B cell (primary cell): ENCODE results near the gene PCSK4. TPM values are rescaled to one million over a fixed set of nuclear protein-coding genes. Genes with fewer than 3 reads are reported as not detected.

ENCODE experiments used
- ATAC-seq: fragments of 200-7000 bp; cut with Tn5 transposase; one replicate; pipeline ENCODE4 v1.10.0; 2021; ENCODE audit warnings: low read depth, mild to moderate bottlenecking, moderate number of reproducible peaks, moderate library complexity
- CTCF ChIA-PET: fragments of 350-600 bp; sonication (Branson Sonifier 250); formaldehyde crosslinking; loops from one replicate; lab custom pipeline; 2021; ENCODE audit warnings: antibody characterized with exemption, inconsistent platforms; lab: Charles Lee
- POLR2A ChIA-PET: fragments of 350-600 bp; sonication (Branson Sonifier 250); formaldehyde crosslinking; loops from one replicate; lab custom pipeline; 2021; ENCODE audit warnings: antibody characterized with exemption; lab: Charles Lee
- DNase-seq: peaks from one replicate; pipeline ENCODE4 v3.0.0; 2013
- H2AFZ ChIP-seq: 2 replicates; pipeline ENCODE4 v1.6.1; 2012; ENCODE audit warnings: mild to moderate bottlenecking, low read depth, low read length; ENCODE audit not compliant: insufficient read depth, poor library complexity, severe bottlenecking
- H3K27ac ChIP-seq, 2 donors: 1 replicate in 1 of 2; 2 replicates in 1 of 2; pipeline ENCODE4 v1.5.1; 2012 to 2013; ENCODE audit warnings: low read length in 2 of 2, mild to moderate bottlenecking in 2 of 2, moderate library complexity in 1 of 2
- H3K27me3 ChIP-seq, 4 experiments: fragments of 200-600 bp in 1 of 4; sonication (generic) in 1 of 4; replicated peaks in 1 of 4; 1 replicate in 2 of 4; 2 replicates in 2 of 4; pipeline versions ENCODE4 v1.6.1 to v1.7.0; 2013 to 2016; ENCODE audit warnings: low read length in 3 of 4, mild to moderate bottlenecking in 2 of 4, mixed read lengths in 1 of 4, moderate library complexity in 1 of 4; ENCODE audit not compliant: insufficient read depth in 4 of 4, control insufficient read depth in 3 of 4; ENCODE audit errors: control extremely low read depth in 1 of 4
- H3K36me3 ChIP-seq, 2 experiments: replicated peaks in 1 of 2; 1 replicate in 1 of 2; 2 replicates in 1 of 2; pipeline versions ENCODE4 v1.6.1 to v1.7.1; 2013; ENCODE audit warnings: low read length in 1 of 2; ENCODE audit not compliant: insufficient read depth in 2 of 2, control insufficient read depth in 1 of 2; ENCODE audit errors: control extremely low read depth in 1 of 2, extremely low read depth in 1 of 2
- H3K4me1 ChIP-seq, 2 donors: fragments of 200-600 bp in 1 of 2; sonication (generic) in 1 of 2; 1 replicate in 1 of 2; 2 replicates in 1 of 2; pipeline versions ENCODE4 v1.5.1 to v1.6.1; 2013 to 2017; ENCODE audit warnings: low read length in 2 of 2; ENCODE audit not compliant: control insufficient read depth in 2 of 2, insufficient read depth in 2 of 2
- H3K4me2 ChIP-seq: replicated peaks from 2 replicates; pipeline ENCODE3; 2012; ENCODE audit warnings: mild to moderate bottlenecking, low read depth, low read length; ENCODE audit not compliant: poor library complexity, severe bottlenecking
- H3K4me3 ChIP-seq, 5 experiments: fragments of 200-600 bp in 1 of 5; sonication (generic) in 1 of 5; 1 replicate in 3 of 5; 2 replicates in 2 of 5; pipeline versions ENCODE4 v1.5.1 to v1.7.0; 2011 to 2016; ENCODE audit warnings: low read length in 4 of 5, mild to moderate bottlenecking in 4 of 5, low read depth in 2 of 5, control low read depth in 1 of 5, moderate library complexity in 1 of 5; ENCODE audit not compliant: insufficient read depth in 1 of 5; ENCODE audit errors: control extremely low read depth in 1 of 5, extremely low read depth in 1 of 5
- H3K79me2 ChIP-seq: fragments of 200-600 bp; sonication (generic); one replicate; pipeline ENCODE4 v1.6.0; 2016; ENCODE audit warnings: low read length; ENCODE audit not compliant: control insufficient read depth, insufficient read depth
- H3K9ac ChIP-seq: fragments of 200-600 bp; sonication (generic); 2 replicates; pipeline ENCODE4 v1.6.1; 2017; ENCODE audit warnings: mild to moderate bottlenecking, low read length, moderate library complexity
- H3K9me3 ChIP-seq, 3 donors: one replicate each; pipeline versions ENCODE4 v1.6.1 to v1.7.1; 2013; ENCODE audit warnings: low read length in 2 of 3; ENCODE audit not compliant: control insufficient read depth in 2 of 3, insufficient read depth in 1 of 3; ENCODE audit errors: control extremely low read depth in 1 of 3
- H4K20me1 ChIP-seq: 2 replicates; pipeline ENCODE4 v1.6.0; 2012; ENCODE audit warnings: mild to moderate bottlenecking, low read length; ENCODE audit not compliant: insufficient read depth, control insufficient read depth, poor library complexity, severe bottlenecking
- H3K27ac Mint-ChIP-seq: one replicate; pipeline ENCODE4 v1.8.0; 2021; ENCODE audit warnings: mixed read lengths
- H3K27me3 Mint-ChIP-seq: one replicate; pipeline ENCODE4 v1.8.0; 2021; ENCODE audit warnings: mixed read lengths
- H3K4me1 Mint-ChIP-seq: one replicate; pipeline ENCODE4 v1.8.0; 2021; ENCODE audit warnings: mixed read lengths
- H3K4me3 Mint-ChIP-seq: one replicate; pipeline ENCODE4 v1.8.0; 2021; ENCODE audit warnings: mixed read lengths
- H3K9me3 Mint-ChIP-seq: one replicate; pipeline ENCODE4 v1.8.0; 2022; ENCODE audit warnings: mixed read lengths; ENCODE audit not compliant: insufficient read depth
- EZH2 ChIP-seq: IDR thresholded peaks from 2 replicates; pipeline ENCODE4 v1.6.1; 2012; ENCODE audit warnings: borderline replicate concordance, low read depth, mild to moderate bottlenecking, moderate library complexity, low read length; ENCODE audit not compliant: insufficient read depth, poor library complexity, severe bottlenecking
- WGBS: methylation state at CpG from one replicate; pipeline ENCODE4 v1.1.5; 2013; ENCODE audit warnings: missing lambda C conversion rate; ENCODE audit not compliant: insufficient coverage; 5-methylcytosine and 5-hydroxymethylcytosine counted together
- intact Hi-C: fragments of 100-400 bp; cut with micrococcal nuclease; formaldehyde crosslinking; loops from one replicate; pipeline ENCODE4 v1.10.0; 2022
- polyA plus RNA-seq: library from polyadenylated mRNA; depleted of rRNA; stranded (reverse); fragments of >200 nt; gene quantifications from 2 replicates; pipeline ENCODE4 v1.2.3, GENCODE V29; 2012
- total RNA-seq, 2 donors: library from RNA; stranded (reverse); fragments of 120-200 nt in 1 of 2; gene quantifications; 1 replicate in 1 of 2; 2 replicates in 1 of 2; pipeline versions ENCODE4 v1.2.3 to v1.2.4, GENCODE V29; 2013 to 2022
- TF ChIP-seq, protein P1 (sequence below): fragments of 200-600 bp; IDR thresholded peaks from one replicate; pipeline ENCODE4 v1.8.0; 2022; ENCODE audit warnings: antibody characterized with exemption, mild to moderate bottlenecking

Gene PCSK4
- total and polyA plus RNA-seq, 2 donors (not counting 1 experiment from before 2014, with no cell fraction given), result 1.1 to 1.3 TPM

DNA sequence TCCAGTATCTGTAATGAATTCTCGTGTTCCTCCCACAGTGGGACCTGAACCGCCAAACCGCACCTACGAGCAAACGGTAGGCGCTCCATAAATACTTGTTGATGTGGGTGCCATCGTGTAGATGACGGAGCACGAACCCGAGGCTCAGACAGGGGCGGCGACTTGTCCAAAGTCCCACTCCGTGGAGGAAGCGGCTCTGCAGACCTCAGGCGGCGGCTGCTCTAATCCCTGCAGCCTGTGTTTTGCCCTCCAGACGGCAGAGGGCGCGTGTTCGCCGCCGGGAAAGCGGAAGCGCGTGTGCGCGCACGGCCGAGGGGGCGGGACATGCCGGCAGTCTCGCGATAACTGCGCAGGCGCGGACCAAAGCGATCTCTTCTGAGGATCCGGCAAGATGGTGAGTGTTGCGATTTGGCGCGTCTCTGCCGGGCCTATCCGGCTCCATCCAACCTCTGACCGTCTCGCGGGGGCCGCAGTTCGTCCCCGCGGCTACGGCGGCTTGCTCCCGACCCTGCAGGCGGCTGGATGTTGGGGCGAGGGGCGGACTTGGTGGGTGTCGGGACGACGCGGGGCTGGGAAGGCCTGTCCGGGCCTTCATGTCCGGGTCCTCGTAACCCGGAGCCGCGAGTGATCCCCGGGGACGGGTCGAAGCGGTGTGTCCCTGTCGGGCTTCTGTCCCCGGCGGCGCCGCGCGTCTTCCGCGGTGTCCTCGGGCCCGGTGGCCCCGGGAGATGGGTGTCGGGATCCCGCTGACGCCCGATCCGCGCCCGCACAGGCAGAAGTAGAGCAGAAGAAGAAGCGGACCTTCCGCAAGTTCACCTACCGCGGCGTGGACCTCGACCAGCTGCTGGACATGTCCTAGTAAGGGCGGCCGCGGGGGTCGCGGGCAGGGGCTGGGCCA is 51.9 kb downstream of the PCSK4 start, which contains the start of gene RPS15:
TSS of gene RPS15 (plus strand) at position 362 of the 898 bp plus-strand sequence. CDS start at position 392, 30 bp downstream.
- 2% methylated on average over 100 of the region's 100 CpGs for WGBS

More for the DNA sequence above, 51.9 kb downstream of the PCSK4 start, which contains the start of gene RPS15:
- H4K20me1 ChIP-seq, result peaks cover 64% of the 10 kb centered on the region
- ChIA-PET CTCF (interaction anchor here (0.7 to 1.4 kb wide), 6 partner anchors 20 to 122 kb away, joined by 3 to 4 read pairs (median 3); no protein-coding TSS in a partner anchor), POLR2A (interaction anchor here (0.7 to 0.9 kb wide), 2 partner anchors 28 to 327 kb away, joined by 3 read pairs; no protein-coding TSS in a partner anchor)
- no peaks in the 10 kb centered on the region for H3K27me3 ChIP-seq
- Mint-ChIP-seq H3K9me3 (no peaks in the 10 kb centered on the region), H3K27ac (peak within 1 kb of the TSS; percentile 99), H3K4me1 (peaks cover 18% of the 10 kb centered on the region), H3K27me3 (no peaks in the 10 kb centered on the region), H3K4me3 (peak within 1 kb of the TSS; percentile 99)
- peaks cover 0 to 44% of the 10 kb centered on the region in 2 experiments for H3K36me3 ChIP-seq
- peak within 1 kb of the TSS; percentile 45 to 100 (median 97) for H3K4me3 ChIP-seq
- H3K27ac ChIP-seq, result peak within 1 kb of the TSS; percentile 94 to 95
- H3K9me3 ChIP-seq, result no peaks in the 10 kb centered on the region
- peak; percentile 94 for ATAC-seq
- peak within 1 kb of the TSS; percentile 82 for H2AFZ ChIP-seq
- TF ChIP-seq, protein P1, sequence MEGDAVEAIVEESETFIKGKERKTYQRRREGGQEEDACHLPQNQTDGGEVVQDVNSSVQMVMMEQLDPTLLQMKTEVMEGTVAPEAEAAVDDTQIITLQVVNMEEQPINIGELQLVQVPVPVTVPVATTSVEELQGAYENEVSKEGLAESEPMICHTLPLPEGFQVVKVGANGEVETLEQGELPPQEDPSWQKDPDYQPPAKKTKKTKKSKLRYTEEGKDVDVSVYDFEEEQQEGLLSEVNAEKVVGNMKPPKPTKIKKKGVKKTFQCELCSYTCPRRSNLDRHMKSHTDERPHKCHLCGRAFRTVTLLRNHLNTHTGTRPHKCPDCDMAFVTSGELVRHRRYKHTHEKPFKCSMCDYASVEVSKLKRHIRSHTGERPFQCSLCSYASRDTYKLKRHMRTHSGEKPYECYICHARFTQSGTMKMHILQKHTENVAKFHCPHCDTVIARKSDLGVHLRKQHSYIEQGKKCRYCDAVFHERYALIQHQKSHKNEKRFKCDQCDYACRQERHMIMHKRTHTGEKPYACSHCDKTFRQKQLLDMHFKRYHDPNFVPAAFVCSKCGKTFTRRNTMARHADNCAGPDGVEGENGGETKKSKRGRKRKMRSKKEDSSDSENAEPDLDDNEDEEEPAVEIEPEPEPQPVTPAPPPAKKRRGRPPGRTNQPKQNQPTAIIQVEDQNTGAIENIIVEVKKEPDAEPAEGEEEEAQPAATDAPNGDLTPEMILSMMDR, result peak; percentile 95
- TF ChIP-seq EZH2, result no peak
- H3K9ac ChIP-seq, result peak within 1 kb of the TSS; percentile 99
- H3K79me2 ChIP-seq, result peaks cover 27% of the 10 kb centered on the region
- DNase-seq, result peak; percentile 98
- H3K4me1 ChIP-seq, result peaks cover 7 to 16% of the 10 kb centered on the region in 2 donors
- intact Hi-C loops, result loop anchor here (1.0 kb wide), 1 partner anchor 31 kb away; the partner anchor contains the start of gene DAZAP1
- peak within 1 kb of the TSS; percentile 91 for H3K4me2 ChIP-seq
